HG03066 (cell line): ENCODE results near the gene TUBA4B.
"Not testable (repeated sequence)": the region's sequence is repeated elsewhere in the genome, so short reads cannot be mapped to it uniquely, and the experiment has no call there.

ENCODE experiments used
- ATAC-seq: cut with Tn5 transposase; IDR thresholded peaks from one replicate; pipeline ENCODE4 v1.9.1; 2021; ENCODE audit warnings: low read depth; ENCODE audit not compliant: unreplicated experiment

The TUBA4B gene

GRCh38 chr2:219309278-219309677 is 56.2 kb downstream of the TUBA4B start, which contains the start of gene PTPRN:
TSS of gene PTPRN (minus strand) at chr2:219309401. CDS start at chr2:219309332, 69 bp downstream.
- ATAC-seq = no peak

GRCh38 chr2:219312683-219313263 is 59.7 kb downstream of the TUBA4B start:
- ATAC-seq = not testable (repeated sequence)

- ATAC-seq = no peak
Measured at GRCh38 chr2:219314804-219315468, 61.9 kb downstream of the TUBA4B start.
